ENCODE results near the gene ADAP1.
"Not testable (repeated sequence)": the region's sequence is repeated elsewhere in the genome, so short reads cannot be mapped to it uniquely, and the experiment has no call there.

Gene ADAP1

DNA sequence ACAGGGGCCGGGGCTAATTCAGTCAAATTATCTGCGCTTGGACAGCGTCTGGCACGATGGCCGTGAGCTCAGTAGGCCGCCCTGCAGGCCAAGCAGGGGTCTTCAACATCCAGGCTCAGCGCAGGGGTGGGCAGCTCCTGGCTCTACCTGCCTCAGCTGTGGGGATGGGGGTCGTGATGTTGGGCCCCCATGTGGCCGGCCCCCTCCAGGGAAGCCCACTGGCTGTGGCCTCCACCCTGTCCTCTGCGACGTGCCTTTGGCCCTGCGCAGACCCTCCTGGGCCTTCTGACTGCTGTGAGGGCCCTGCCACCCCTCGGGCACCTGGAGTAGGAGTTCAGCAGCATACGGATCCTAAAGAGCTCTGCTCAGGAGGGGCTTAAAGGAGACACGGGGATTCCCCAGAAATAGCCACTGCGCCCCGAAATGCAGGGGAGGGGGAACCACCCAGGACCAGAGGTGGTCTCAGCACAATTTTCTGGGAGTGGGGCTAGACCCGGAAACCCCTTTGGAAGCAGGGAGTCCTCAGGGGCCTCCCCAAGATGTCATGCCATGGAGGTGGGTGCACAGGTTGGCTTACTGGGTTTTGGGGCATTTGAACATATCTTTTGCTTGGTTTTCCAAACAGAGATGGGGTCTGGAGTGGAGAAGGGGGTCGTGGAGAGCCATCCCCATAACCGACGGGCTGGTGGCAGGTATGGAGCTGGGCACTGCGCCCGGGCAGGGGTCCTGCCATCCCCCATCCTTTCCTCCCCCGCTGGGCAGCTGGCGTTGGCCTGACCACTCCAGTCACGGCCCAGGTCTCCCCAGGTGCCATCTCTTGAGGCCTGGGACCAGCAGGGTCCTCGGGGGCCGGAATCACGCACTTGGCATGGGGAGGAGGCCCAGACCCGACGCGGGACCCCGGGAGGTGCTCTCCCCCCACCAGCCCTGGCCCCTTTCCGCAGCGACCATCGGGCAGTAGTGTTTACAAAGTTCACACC, 4.0 kb upstream of the ADAP1 start:
- DNase-seq, result peak; percentile 14

- peak; percentile 49 for DNase-seq
Observed at GRCh38 chr7:957418-958220, 3.1 kb upstream of the ADAP1 start.

DNA sequence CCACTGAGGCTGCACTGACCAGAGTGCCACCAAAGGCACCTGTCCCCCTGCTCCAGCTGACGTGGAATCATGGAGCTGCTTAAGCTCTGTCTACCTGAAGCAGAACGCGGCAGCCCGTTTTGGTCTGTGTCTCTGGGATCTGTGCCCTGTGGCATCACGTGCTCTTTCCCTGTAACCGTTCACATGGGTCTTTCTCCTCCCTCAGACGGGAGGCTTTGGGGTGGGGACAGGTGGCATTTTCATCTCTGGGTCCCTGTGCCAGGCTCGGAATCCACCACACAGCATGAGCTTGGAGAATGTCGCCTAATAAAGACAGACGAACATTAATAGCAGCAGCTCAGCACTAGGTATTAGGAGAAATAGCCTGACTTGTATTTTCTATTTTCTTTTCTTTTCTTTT, 1.6 kb upstream of the ADAP1 start:
- DNase-seq, result no peak

- peak; percentile 58 for DNase-seq
Observed at GRCh38 chr7:953547-954327, 743 bp downstream of the ADAP1 start.

DNA sequence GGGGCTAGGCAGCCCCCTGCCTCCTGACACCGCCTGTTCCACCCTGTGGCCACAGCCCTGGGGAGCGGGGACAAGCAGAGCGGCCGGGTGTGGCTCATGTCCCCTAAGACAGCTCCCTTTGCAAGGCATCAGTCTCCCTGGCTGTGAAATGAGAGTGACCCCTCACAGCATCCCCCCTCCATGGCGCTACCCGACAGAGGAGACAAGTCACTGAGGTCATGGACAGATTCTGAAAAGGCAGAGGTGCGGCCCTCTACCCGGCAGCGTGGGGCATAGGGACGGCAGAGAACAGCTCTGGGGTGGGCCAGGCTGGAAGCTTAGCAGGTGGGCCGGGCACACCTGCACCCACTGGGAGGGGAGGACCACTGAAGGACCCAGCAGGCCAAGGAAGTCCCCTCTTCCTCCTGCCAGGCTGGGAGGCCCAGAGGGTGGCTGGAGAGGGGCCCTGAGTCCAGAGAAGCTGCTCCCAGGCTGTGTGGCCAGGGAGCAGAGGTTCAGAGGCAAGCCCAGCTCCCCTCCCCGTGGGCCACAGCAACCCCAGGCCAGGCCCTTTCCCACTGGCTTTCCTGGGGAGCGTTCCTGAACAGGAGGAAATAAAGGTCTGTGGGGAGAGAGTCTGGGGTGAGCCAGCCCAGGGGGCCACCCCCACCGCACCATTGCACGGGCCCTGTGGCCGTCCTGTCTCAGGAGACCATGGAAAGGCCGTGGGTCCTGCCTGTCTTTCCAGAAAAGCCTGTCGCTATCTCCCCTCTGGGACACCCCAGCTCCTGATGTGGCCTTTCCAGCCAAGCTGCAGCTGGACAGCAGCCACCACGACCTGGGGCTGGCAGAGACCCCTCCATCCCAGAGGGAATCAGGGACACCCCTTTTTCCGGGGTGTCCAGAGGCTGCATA, 1.7 kb downstream of the ADAP1 start:
- no peak for DNase-seq

DNA sequence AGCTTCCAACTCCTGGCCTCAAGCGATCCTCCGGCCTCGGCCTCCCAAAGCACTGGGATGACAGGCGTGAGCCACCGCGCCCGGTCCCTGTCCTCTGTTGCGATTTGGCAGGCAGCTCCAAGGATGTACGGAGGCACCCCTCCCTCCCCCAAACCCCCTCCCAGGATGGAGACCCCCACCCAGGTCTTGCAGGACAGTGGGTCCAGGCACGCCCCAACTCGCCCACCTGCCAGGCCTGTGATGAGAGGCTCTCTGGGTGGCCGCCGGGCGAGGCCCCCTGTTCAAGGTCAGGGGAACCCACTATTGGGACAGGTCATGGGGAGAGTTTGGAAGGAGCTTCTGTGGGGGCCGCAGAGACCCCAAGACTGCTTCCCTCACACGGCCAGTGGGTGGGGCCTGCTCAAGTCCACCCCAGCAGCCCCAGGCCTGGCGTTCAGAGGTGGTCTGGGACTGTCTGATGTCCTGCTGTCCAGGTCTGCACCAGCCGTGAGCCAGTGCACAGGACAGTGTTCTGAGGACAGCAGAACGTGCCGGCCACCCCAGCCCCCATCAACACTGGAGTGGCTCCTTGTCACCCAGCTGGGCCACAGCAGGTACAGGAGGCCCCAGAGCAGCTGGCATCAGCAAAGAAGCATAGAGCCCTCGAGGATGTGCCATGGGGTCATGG, 2.5 kb downstream of the ADAP1 start:
- DNase-seq, result no peak

DNA sequence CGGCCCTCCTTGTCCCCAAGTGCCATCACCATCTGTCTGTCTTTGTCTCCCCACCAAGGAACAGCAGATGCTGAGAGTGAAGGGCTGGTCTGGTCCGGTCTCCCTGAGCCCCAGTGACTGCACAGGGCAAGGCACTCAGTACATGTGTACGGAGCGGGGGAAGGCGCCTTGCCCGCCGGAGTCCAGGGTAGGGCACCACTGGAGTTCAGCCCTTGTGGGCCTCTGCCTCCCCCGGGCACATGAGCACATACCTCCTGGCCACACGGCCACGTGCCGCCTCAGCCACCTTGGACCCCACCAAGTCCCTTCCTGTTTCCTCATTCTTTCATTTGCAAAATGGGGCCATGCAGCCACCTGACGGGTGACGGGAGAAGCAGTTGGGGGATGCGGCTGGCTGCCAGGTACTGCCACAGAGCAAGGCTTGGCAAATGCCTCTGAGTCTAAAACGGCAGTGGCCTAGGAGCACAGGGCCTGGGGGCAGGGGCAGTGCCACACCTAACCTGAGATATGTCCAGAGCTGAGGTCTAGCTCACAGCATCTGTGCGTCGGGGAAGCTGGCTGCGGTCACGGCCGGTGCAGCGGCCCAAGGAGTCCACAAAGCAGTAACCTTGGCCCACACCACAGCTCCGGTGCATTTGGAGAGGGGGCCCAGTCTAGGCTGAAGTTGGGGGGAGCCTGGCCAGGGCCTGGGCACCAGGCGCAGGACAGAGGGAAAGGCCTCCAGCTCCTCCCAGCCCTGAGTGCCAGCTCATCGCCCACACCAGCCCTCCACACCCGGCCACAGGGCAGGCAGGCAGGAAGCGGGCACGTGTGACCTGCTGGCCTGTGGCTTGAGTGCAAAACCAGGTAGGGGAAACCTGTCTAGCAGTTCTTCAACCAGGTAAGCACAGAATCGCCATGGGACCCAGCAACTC, 5.2 kb downstream of the ADAP1 start:
- peak; percentile 16 for DNase-seq

- DNase-seq, result no peak
Observed at GRCh38 chr7:947391-948210, 6.9 kb downstream of the ADAP1 start.

- DNase-seq, result no peak
Observed at GRCh38 chr7:946256-946996, 8.1 kb downstream of the ADAP1 start.

- no peak for DNase-seq
Observed at GRCh38 chr7:945556-946255, 8.8 kb downstream of the ADAP1 start.

- no peak for DNase-seq
Observed at GRCh38 chr7:945147-945555, 9.3 kb downstream of the ADAP1 start.

GRCh38 chr7:944744-945143, 9.7 kb downstream of the ADAP1 start:
- DNase-seq, result no peak

GRCh38 chr7:943793-944192, 10.7 kb downstream of the ADAP1 start:
- not testable (repeated sequence) for DNase-seq

- no peak for DNase-seq
Observed at GRCh38 chr7:940599-941408, 13.7 kb downstream of the ADAP1 start.

DNA sequence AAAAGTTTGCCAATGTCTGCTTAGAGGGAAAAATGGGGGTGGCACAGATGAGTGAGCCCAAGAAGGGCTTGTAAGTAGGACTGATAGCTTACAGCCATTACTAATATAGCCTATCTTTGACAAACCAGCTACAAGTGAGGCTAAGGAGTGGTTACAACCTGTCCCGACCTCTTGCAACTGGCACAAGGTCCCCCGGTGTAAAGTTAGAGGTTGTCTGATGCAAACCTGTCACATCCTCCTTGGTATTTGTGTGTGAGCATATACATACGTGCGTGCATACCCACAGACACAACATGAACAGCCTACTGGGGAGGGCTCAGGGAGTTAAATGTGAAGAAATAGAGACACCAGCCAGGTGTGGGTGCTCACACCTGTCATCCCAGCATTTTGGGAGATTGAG, 14.6 kb downstream of the ADAP1 start:
- DNase-seq, result no peak

DNA sequence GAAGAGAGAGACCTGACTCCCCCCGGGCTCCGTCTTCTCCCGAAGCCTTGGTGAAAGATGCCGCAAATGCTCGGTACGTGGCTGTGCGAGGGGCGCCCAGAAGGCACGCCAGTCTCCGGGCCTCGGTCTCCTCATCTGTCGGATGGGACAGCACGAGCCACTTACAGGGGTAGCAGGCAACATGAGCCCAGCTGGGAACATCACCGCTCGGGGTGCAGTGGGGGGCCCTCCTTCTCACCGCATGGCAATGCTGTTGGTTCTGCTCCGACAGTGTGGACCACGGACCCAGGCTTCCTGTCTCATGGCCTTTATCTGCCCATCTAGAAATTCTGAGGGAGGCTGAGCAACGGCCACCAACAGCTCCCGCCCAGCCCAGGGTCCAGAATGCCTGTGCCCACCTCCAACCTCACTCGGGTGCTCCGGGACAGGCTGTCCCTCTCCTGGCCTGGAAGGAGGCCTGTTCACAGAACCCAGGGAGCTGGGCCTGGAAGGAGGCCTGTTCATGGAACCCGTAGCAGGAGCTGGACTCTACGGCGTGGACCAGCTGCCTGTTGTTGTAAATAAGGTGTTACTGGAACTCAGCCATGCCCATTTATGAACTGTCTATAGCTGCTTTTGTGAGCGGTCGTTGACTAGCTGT, 15.8 kb downstream of the ADAP1 start:
- DNase-seq, result no peak
